HG02840 (cell line): ENCODE data around the gene CACNA1C.

Source experiments
- ATAC-seq: cut with Tn5 transposase; IDR thresholded peaks from one replicate; pipeline ENCODE4 v1.9.1; 2021; ENCODE audit warnings: mild to moderate bottlenecking, moderate library complexity, moderate number of reproducible peaks; ENCODE audit not compliant: unreplicated experiment, low FRiP score

The CACNA1C gene

GRCh38 chr12:2374092-2374906 is 321.5 kb downstream of the CACNA1C start:
- no peak for ATAC-seq

- no peak for ATAC-seq
Measured at GRCh38 chr12:2375871-2376270, 323.1 kb downstream of the CACNA1C start.

DNA sequence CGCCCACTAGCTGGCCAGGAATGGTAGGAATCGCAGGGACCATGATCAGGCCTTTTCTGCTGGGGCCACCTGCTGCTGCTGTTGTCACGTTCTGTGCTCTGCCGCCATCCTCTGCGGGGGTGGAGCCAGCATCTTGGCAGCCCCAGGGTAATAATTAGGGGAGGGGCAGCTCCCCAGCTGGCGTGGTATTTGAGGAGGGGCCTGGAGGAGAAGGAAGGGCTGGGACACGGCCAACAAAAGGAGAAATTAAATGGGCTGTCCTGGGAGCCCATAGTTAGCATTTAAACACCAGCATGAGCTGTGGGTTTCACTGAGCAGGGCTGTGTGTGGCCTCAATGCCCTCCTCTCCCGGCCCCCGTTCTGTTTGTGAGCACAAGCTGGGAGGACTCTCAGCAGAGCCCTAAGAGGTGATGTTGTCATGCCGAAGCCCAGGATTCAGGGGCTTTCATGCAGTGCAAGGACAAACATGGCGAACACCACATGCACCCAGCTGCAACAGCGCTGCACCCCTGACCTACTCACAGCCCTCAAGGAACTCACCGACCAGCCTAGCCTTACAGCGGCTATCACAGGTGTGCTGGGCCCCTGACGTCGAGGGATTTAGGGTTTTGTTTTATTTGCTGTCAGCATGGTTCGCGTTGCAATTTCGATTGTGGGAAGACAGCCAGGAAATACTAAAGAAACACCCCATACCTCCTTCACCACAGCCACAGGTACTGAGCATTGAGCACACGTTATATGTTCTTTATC is 324.3 kb downstream of the CACNA1C start:
- no peak for ATAC-seq

DNA sequence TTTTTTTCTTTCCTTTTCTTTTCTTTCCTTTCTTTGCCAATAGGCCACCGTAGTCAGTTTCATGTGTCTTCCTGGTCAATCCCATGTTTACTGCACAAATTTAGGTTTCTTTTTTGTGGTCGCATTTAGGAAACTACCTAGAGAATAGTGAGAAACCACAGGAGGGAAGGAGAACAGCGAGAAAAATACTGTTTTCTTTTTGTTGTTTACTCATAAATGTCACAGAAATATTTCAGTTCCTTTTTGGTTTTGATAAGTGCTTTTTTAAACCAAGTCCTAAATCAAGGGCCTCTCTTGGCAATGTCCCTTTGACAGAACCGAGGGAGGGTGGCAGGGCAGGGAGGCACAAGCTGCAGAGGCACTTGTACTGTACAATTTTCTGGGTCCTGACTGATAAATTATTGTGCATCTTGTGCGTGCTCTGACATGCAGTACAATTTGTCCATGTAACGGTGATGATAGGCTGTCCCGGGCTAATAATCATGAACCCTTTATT is 326.1 kb downstream of the CACNA1C start:
- no peak for ATAC-seq

DNA sequence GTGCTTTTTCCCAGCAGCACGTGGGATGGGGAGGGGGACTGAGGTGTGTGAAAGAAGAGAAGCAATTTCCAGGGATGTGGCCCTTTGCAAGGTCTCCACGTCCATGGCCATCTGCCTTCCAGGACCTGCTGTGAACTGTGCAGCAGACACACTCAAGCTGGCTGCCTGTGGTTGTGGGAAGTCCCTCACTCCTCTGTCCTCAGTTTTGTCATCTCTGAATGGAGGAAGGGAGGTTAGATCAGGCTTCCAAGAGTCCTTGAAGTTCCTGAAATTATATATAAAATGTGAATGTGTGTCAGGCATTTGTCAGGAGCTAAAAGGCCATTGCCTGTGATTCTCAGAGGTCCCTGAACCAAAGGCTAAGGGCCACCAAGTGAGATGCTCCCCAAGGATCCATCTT is 328.2 kb downstream of the CACNA1C start:
- ATAC-seq, result no peak

DNA sequence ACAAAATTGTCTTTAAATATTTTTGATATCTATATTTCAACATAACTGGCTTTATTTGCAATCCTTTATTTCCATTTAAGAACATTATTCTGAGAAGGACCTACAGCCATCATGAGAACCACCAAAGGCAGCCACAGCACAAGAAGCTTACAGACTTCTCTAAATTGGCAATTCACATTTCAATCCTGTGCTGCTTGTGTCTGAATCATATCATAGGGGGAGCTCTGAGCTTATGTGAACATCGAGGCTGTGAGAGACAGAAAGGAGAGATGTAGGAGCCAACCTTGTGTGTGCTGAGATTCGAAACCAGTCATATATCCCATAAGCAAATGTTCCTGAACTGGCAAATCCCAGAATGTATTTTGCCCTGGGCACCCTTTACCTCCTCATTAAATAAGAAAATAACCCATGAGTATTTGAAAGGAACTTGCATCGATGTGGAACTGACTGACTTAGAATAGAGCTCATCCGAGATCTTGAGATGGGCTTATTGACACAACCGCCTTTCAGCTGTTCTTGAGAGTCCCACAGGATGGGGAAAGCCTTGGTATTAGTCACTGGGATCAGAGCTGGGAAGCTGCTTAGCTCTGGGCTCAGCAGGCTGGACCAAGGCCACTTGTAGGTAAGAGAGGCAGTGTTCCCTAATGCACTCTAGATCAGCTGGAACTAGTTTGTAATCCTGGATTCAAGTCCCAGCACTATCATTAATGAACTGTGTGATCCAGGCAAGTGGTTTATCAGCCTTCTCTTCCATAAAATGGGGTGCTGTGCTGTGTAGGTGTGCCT is 329.8 kb downstream of the CACNA1C start:
- no peak for ATAC-seq

- no peak for ATAC-seq
Measured at GRCh38 chr12:2383325-2384028, 330.7 kb downstream of the CACNA1C start.

GRCh38 chr12:2384029-2384386 is 331.2 kb downstream of the CACNA1C start:
- no peak for ATAC-seq

- ATAC-seq, result no peak
Measured at GRCh38 chr12:2384533-2385351, 332.0 kb downstream of the CACNA1C start.

- ATAC-seq, result no peak
Measured at GRCh38 chr12:2385529-2385928, 332.7 kb downstream of the CACNA1C start.

DNA sequence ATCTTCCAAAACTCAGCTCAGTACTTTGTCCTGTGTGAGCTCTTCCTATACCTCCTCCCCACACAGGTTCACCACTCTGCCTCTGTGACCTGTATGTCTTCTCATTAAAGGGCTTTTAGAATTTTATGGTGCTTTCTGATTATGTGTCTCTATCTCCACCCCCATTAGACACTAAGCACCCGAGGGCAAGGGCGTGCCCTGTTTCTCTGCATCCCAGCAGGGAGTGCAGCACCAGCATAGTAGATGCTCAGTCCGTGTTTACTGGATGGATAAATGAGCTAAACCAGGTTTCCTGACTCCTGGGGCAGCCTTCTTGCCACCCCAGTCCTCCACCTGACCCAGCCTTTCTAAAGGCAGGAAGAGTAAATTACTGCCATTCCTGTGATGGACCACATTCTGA is 333.8 kb downstream of the CACNA1C start:
- ATAC-seq, result no peak

DNA sequence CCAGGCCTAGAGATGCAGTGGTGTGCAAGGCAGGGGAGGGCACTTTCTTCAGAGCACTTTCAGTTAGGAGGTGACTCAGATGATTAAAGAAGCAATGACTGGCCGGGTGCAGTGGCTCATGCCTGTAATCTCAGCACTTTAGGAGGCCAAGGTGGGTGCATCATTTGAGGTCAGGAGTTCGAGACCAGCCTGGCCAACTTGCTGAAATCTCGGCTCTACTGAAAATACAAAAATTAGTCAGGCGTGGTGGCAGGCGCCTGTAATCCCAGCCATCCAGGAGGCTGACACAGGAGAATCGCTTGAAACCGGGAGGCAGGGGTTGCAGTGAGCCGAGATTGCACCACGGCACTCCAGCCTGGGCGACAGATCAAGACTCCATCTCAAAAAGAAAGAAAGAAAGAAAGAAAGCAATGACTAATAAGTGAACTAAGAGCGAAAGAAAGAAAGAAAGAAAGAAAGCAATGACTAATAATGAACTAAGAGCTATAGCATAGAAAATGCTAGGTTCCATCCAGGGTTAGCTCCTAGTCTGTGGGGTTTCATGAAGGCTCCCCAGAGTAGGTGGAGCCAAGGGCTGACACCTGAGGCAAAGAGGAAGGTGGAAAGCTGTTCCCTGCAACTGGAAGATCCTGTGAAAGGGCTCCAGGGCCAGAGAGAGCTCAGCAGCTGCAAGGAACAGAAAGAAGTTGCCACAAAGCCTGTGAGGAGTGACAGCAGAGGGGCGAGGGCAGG is 334.5 kb downstream of the CACNA1C start:
- ATAC-seq, result no peak

- ATAC-seq, result no peak
Measured at GRCh38 chr12:2389079-2389790, 336.4 kb downstream of the CACNA1C start.

DNA sequence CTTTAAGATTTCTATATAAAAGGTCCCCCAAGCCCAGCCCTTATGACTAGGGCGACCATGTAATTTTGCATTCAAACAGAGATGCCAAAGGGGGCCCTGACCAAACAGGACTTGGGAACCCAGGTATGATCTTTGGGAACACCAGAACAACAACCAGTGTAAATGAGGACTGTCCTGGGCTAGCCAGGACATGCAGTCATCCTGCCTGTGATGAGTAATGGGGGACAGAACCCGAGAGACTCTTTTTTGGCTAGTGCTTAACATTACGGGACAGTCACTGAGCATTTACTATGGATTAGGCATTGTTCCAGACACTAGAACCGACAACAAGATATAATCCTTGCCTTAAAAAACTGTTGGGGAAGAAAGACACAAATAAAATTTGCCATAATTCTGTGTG is 337.3 kb downstream of the CACNA1C start:
- no peak for ATAC-seq

GRCh38 chr12:2390850-2391390 is 338.1 kb downstream of the CACNA1C start:
- no peak for ATAC-seq

- no peak for ATAC-seq
Measured at GRCh38 chr12:2391740-2392331, 339.0 kb downstream of the CACNA1C start.

DNA sequence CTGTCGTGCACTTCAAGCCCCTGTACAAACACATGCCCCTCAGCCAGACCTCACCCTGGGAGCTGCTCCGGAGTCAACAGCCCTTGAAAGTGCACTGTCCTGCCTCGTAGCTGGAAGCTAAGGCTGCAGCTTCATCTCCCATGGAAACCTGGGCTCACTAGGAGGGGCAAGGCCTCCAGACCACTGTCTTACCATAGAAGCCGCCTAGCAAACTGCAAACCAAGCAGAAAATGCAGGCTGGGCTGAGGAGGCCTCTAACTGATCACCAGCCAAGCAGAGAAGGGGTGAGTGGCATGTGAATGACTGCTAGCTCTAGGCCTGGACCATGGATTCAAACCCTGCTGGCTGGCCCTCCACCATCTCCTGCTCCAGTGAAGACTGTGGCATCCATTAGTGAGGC is 340.2 kb downstream of the CACNA1C start:
- ATAC-seq, result no peak

DNA sequence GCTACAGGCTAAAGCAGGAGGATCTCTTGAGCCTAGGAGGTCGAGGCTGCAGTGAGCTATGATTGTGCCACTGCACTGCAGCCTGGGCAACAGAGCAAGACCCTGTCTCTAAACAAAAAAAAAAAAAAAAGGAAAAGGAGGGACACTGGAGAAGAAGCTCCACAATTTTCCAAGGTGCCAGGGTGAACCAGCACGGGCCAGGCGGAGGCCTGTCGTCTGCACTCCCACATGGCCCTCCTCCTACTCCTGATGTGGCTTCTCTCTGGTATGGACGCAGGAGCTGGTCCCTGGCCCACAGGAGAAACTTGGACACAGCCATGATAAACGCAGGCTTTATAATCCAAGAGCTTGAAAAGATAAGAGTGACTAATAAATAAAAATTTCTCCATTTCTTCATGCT is 341.2 kb downstream of the CACNA1C start:
- ATAC-seq, result no peak
